Colonic mucosa (tissue), 4 donors: ENCODE measurements around the gene FHDC1. TPM values are rescaled to one million over a fixed set of nuclear protein-coding genes. Genes with fewer than 3 reads are reported as not detected.

Source experiments
- DNase-seq: peaks from one replicate; pipeline ENCODE4 v3.0.0-alpha.2; 2020
- H3K27ac ChIP-seq: fragments of 200-600 bp; one replicate; pipeline ENCODE4 v1.8.0; 2021
- H3K27me3 ChIP-seq: fragments of 200-600 bp; one replicate; pipeline ENCODE4 v1.8.0; 2021
- H3K36me3 ChIP-seq: fragments of 200-600 bp; one replicate; pipeline ENCODE4 v1.8.0; 2021
- H3K4me1 ChIP-seq: fragments of 200-600 bp; one replicate; pipeline ENCODE4 v1.8.0; 2021; ENCODE audit warnings: mild to moderate bottlenecking
- H3K4me3 ChIP-seq: fragments of 200-600 bp; one replicate; pipeline ENCODE4 v1.8.0; 2021
- H3K9ac ChIP-seq, 2 donors: one replicate each; pipeline ENCODE4 v1.7.0; 2013; ENCODE audit warnings: control low read depth in 2 of 2, low read depth in 2 of 2, low read length in 2 of 2
- H3K9me3 ChIP-seq: fragments of 200-600 bp; one replicate; pipeline ENCODE4 v1.8.0; 2021
- intact Hi-C: fragments of 100-400 bp; cut with DNase I; formaldehyde crosslinking; loops from one replicate; pipeline ENCODE4 v1.14.1; 2022
- total RNA-seq, 2 donors: library from RNA; stranded (reverse); fragmentation: NEBNext Ultra II Directional in 1 of 2; extraction: Animal tissue kit (Norgen Biotek cat#: 25700) in 1 of 2; gene quantifications; one replicate each; pipeline ENCODE4 v1.2.1, GENCODE V29; 2021
- TF ChIP-seq, protein P1 (sequence below): fragments of 200-600 bp; IDR thresholded peaks from one replicate; pipeline ENCODE4 v1.8.0; 2022; ENCODE audit warnings: antibody characterized with exemption, mild to moderate bottlenecking
- donor health status: healthy.
- donor health status: DM: no; HTN: no; CAD: no.
- donor health status: DM: no; HTN: no; CAD: no.

Gene FHDC1
- total RNA-seq, 2 donors from 2014 or later, result 13.9 to 14.0 TPM

GRCh38 chr4:152909901-152910300, 26.2 kb upstream of the FHDC1 start:
- no peak for DNase-seq
- no peak overlapping the region for H3K27ac ChIP-seq
- intact Hi-C loops, result no loop called here

DNA sequence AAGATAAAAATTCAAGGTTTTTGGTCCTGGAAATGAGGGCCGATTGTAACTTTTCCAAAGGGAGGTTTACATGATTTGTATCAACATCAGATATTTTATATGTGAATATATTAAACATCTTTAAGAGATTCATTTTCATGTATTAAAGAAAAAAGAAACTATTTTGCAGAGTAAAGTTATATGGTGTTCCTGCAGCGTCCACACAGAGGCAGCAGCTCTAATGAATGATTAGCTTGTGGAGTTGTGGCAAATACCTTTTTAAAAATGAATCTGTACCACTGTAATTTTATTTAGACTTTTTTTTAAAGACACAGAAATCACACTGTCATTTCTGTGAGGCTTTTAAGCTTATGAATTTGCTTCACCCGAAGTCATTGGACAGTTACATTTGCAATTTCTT, 25.6 kb upstream of the FHDC1 start:
- no peak overlapping the region for H3K27ac ChIP-seq
- intact Hi-C loops, result no loop called here
- H3K9ac ChIP-seq, result no peak overlapping the region
- no peak for DNase-seq
- H3K4me3 ChIP-seq, result no peak overlapping the region
- no peaks in the 10 kb centered on the region for H3K9me3 ChIP-seq
- H3K36me3 ChIP-seq, result no peaks in the 10 kb centered on the region
- H3K27me3 ChIP-seq, result no peaks in the 10 kb centered on the region
- H3K4me1 ChIP-seq, result no peaks in the 10 kb centered on the region
- TF ChIP-seq, protein P1, sequence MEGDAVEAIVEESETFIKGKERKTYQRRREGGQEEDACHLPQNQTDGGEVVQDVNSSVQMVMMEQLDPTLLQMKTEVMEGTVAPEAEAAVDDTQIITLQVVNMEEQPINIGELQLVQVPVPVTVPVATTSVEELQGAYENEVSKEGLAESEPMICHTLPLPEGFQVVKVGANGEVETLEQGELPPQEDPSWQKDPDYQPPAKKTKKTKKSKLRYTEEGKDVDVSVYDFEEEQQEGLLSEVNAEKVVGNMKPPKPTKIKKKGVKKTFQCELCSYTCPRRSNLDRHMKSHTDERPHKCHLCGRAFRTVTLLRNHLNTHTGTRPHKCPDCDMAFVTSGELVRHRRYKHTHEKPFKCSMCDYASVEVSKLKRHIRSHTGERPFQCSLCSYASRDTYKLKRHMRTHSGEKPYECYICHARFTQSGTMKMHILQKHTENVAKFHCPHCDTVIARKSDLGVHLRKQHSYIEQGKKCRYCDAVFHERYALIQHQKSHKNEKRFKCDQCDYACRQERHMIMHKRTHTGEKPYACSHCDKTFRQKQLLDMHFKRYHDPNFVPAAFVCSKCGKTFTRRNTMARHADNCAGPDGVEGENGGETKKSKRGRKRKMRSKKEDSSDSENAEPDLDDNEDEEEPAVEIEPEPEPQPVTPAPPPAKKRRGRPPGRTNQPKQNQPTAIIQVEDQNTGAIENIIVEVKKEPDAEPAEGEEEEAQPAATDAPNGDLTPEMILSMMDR, result no peak

More at GRCh38 chr4:152909901-152910300, 26.2 kb upstream of the FHDC1 start:
- H3K4me1 ChIP-seq, result no peaks in the 10 kb centered on the region
- no peaks in the 10 kb centered on the region for H3K9me3 ChIP-seq
- H3K27me3 ChIP-seq, result no peaks in the 10 kb centered on the region
- H3K4me3 ChIP-seq, result no peak overlapping the region
- TF ChIP-seq, protein P1, result no peak
- no peak overlapping the region for H3K9ac ChIP-seq
- no peaks in the 10 kb centered on the region for H3K36me3 ChIP-seq

- DNase-seq, result no peak
- Histone ChIP-seq H3K36me3 (no peaks in the 10 kb centered on the region), H3K4me3 (no peak overlapping the region), H3K27ac (no peak overlapping the region), H3K27me3 (no peaks in the 10 kb centered on the region), H3K9me3 (peaks cover 5% of the 10 kb centered on the region), H3K4me1 (no peaks in the 10 kb centered on the region), H3K9ac (no peak overlapping the region)
- intact Hi-C loops, result no loop called here
- TF ChIP-seq, protein P1, result no peak
Observed at GRCh38 chr4:152917543-152918395, 18.4 kb upstream of the FHDC1 start.

- DNase-seq, result no peak
- no peaks in the 10 kb centered on the region for H3K4me1 ChIP-seq
- H3K27ac ChIP-seq, result no peak overlapping the region
- no peaks in the 10 kb centered on the region for H3K27me3 ChIP-seq
- no peaks in the 10 kb centered on the region for H3K36me3 ChIP-seq
- H3K9ac ChIP-seq, result no peak overlapping the region
- H3K4me3 ChIP-seq, result no peak overlapping the region
- intact Hi-C loops, result no loop called here
- peaks cover 5% of the 10 kb centered on the region for H3K9me3 ChIP-seq
- TF ChIP-seq, protein P1, result no peak
Observed at GRCh38 chr4:152919826-152920225, 16.3 kb upstream of the FHDC1 start.

DNA sequence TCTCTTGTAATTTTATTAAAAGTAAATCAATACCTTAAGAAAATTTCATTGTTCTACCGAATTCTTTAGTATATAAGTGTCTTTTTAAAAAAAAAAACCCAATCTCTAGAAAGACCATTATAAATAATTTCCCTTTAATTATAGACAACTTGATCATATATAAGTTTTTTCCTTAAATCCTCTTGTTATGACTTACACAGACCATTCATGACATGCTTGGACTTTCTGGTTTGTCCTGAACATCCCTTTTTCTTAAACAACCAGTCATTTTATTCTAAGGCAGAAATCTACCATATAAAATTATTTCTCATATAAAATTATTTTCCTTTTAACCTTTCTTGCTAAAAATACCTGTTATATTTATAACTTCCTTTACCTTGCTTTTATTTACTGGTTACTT, 15.4 kb upstream of the FHDC1 start:
- Histone ChIP-seq H3K36me3 (no peaks in the 10 kb centered on the region), H3K27ac (no peak overlapping the region), H3K9me3 (peaks cover 5% of the 10 kb centered on the region), H3K4me3 (no peak overlapping the region), H3K9ac (no peak overlapping the region), H3K4me1 (no peaks in the 10 kb centered on the region), H3K27me3 (no peaks in the 10 kb centered on the region)
- DNase-seq, result no peak
- TF ChIP-seq, protein P1, result no peak
- intact Hi-C loops, result no loop called here
